H9 (cell line): ENCODE results near the gene ASIC4. TPM values are rescaled to one million over a fixed set of nuclear protein-coding genes. Genes with fewer than 3 reads are reported as not detected.

Experiments
- DNase-seq: peaks from one replicate; pipeline ENCODE4 v3.0.0-alpha.2; 2017
- H2AFZ ChIP-seq: one replicate; pipeline ENCODE4 v1.6.1; 2013; ENCODE audit warnings: mild to moderate bottlenecking, low read length, control low read depth, moderate library complexity
- H2AK5ac ChIP-seq: 2 replicates; pipeline ENCODE4 v1.6.1; 2013; ENCODE audit warnings: low read length, control low read depth, mixed read lengths; ENCODE audit not compliant: insufficient read length
- H2BK120ac ChIP-seq: one replicate; pipeline ENCODE4 v1.6.1; 2013; ENCODE audit warnings: low read depth, mild to moderate bottlenecking, low read length, control low read depth, inconsistent platforms; ENCODE audit not compliant: poor library complexity, severe bottlenecking
- H2BK12ac ChIP-seq: 2 replicates; pipeline ENCODE4 v1.6.1; 2013; ENCODE audit warnings: low read length, control low read depth, mixed read lengths, low read depth; ENCODE audit not compliant: insufficient read length
- H2BK15ac ChIP-seq: 2 replicates; pipeline ENCODE4 v1.6.1; 2013; ENCODE audit warnings: low read depth, low read length, control low read depth
- H2BK20ac ChIP-seq: one replicate; pipeline ENCODE4 v1.6.1; 2013; ENCODE audit warnings: low read depth, mild to moderate bottlenecking, low read length, control low read depth, inconsistent platforms; ENCODE audit not compliant: poor library complexity, severe bottlenecking
- H2BK5ac ChIP-seq: 2 replicates; pipeline ENCODE4 v1.6.1; 2013; ENCODE audit warnings: low read length, control low read depth, mixed read lengths; ENCODE audit not compliant: insufficient read length
- H3K14ac ChIP-seq: 2 replicates; pipeline ENCODE4 v1.6.1; 2013; ENCODE audit warnings: low read length, control low read depth; ENCODE audit not compliant: insufficient read depth
- H3K18ac ChIP-seq: 2 replicates; pipeline ENCODE4 v1.6.1; 2013; ENCODE audit warnings: low read depth, mild to moderate bottlenecking, mixed read lengths, low read length, control low read depth; ENCODE audit not compliant: insufficient read length
- H3K23ac ChIP-seq: 2 replicates; pipeline ENCODE4 v1.6.1; 2013; ENCODE audit warnings: low read length, control low read depth, mixed read lengths, low read depth; ENCODE audit not compliant: insufficient read length
- H3K23me2 ChIP-seq: 2 replicates; pipeline ENCODE4 v1.6.1; 2013; ENCODE audit warnings: low read depth, mild to moderate bottlenecking, mixed read lengths, low read length, control low read depth; ENCODE audit not compliant: insufficient read length, poor library complexity, severe bottlenecking
- H3K27ac ChIP-seq: 2 replicates; pipeline ENCODE4 v1.5.1; 2013; ENCODE audit warnings: low read length, control low read depth, mixed read lengths, low read depth; ENCODE audit not compliant: insufficient read length
- H3K27me3 ChIP-seq: 2 replicates; pipeline ENCODE4 v1.6.1; 2013; ENCODE audit warnings: low read length, control low read depth, inconsistent platforms; ENCODE audit not compliant: insufficient read depth
- H3K4ac ChIP-seq: 2 replicates; pipeline ENCODE4 v1.6.1; 2013; ENCODE audit warnings: low read depth, mild to moderate bottlenecking, control low read depth, inconsistent platforms, low read length, moderate library complexity
- H3K4me1 ChIP-seq: 2 replicates; pipeline ENCODE4 v1.6.1; 2013; ENCODE audit warnings: low read length, control low read depth, inconsistent platforms; ENCODE audit not compliant: insufficient read depth
- H3K4me2 ChIP-seq: 2 replicates; pipeline ENCODE4 v1.6.1; 2013; ENCODE audit warnings: low read length, control low read depth, mixed read lengths; ENCODE audit not compliant: insufficient read length, insufficient read depth
- H3K56ac ChIP-seq: 2 replicates; pipeline ENCODE4 v1.6.1; 2013; ENCODE audit warnings: low read depth, mild to moderate bottlenecking, mixed read lengths, low read length, control low read depth; ENCODE audit not compliant: insufficient read length
- H3K79me1 ChIP-seq: 2 replicates; pipeline ENCODE4 v1.6.1; 2013; ENCODE audit warnings: low read depth, mild to moderate bottlenecking, moderate library complexity, low read length, control low read depth, inconsistent platforms; ENCODE audit not compliant: insufficient read depth, poor library complexity, severe bottlenecking
- H3K79me2 ChIP-seq: 2 replicates; pipeline ENCODE4 v1.6.1; 2013; ENCODE audit warnings: low read length, control low read depth, inconsistent platforms; ENCODE audit not compliant: insufficient read depth
- H3K9ac ChIP-seq: 2 replicates; pipeline ENCODE4 v1.6.1; 2013; ENCODE audit warnings: low read length, control low read depth, mixed read lengths; ENCODE audit not compliant: insufficient read length; ENCODE audit errors: extremely low read depth
- H3K9me3 ChIP-seq: one replicate; pipeline ENCODE4 v1.6.1; 2013; ENCODE audit warnings: low read depth, low read length, inconsistent platforms; ENCODE audit not compliant: control insufficient read depth
- H3T11ph ChIP-seq: one replicate; pipeline ENCODE4 v1.6.1; 2013; ENCODE audit warnings: mild to moderate bottlenecking, low read length, control low read depth, inconsistent platforms
- H4K20me1 ChIP-seq: one replicate; pipeline ENCODE4 v1.6.1; 2013; ENCODE audit not compliant: control insufficient read depth, insufficient read length, insufficient read depth
- H4K5ac ChIP-seq: 2 replicates; pipeline ENCODE4 v1.6.1; 2013; ENCODE audit warnings: low read depth, mild to moderate bottlenecking, mixed read lengths, low read length, control low read depth; ENCODE audit not compliant: insufficient read length
- H4K8ac ChIP-seq: replicated peaks from 2 replicates; pipeline ENCODE4 v1.6.1; 2013; ENCODE audit warnings: low read length, control low read depth, mixed read lengths, low read depth; ENCODE audit not compliant: insufficient read length
- H4K91ac ChIP-seq: 2 replicates; pipeline ENCODE4 v1.6.1; 2013; ENCODE audit warnings: low read depth, mild to moderate bottlenecking, moderate library complexity, mixed read lengths, low read length, control low read depth; ENCODE audit not compliant: insufficient read length
- H3K27ac Mint-ChIP-seq, 3 experiments: 2 replicates in 2 of 3; 3 replicates in 1 of 3; pipeline ENCODE4 v1.8.0; 2020 to 2021; ENCODE audit warnings: mixed read lengths in 3 of 3, mild to moderate bottlenecking in 1 of 3, moderate library complexity in 1 of 3
- H3K27me3 Mint-ChIP-seq: 2 replicates; pipeline ENCODE4 v1.8.0; 2021; ENCODE audit warnings: low read depth, mild to moderate bottlenecking, moderate library complexity, mixed read lengths
- H3K36me3 Mint-ChIP-seq, 3 experiments: 2 replicates in 2 of 3; 3 replicates in 1 of 3; pipeline ENCODE4 v1.8.0; 2020 to 2021; ENCODE audit warnings: low read depth in 3 of 3, mixed read lengths in 3 of 3; ENCODE audit not compliant: insufficient read depth in 1 of 3
- H3K4me1 Mint-ChIP-seq, 2 experiments: 2 replicates each; pipeline ENCODE4 v1.8.0; 2020; ENCODE audit warnings: mixed read lengths in 2 of 2
- H3K4me3 Mint-ChIP-seq, 2 experiments: 2 replicates in 1 of 2; 3 replicates in 1 of 2; pipeline ENCODE4 v1.8.0; 2020 to 2021; ENCODE audit warnings: mild to moderate bottlenecking in 2 of 2, mixed read lengths in 2 of 2, moderate library complexity in 1 of 2
- H3K9me3 Mint-ChIP-seq, 2 experiments: 2 replicates in 1 of 2; 3 replicates in 1 of 2; pipeline ENCODE4 v1.8.0; 2020; ENCODE audit warnings: mild to moderate bottlenecking in 2 of 2, mixed read lengths in 2 of 2, moderate library complexity in 1 of 2
- CTCF ChIP-seq: fragments of 200-600 bp; sonication (generic); conservative IDR thresholded peaks from 3 replicates; pipeline ENCODE4 v1.8.0; 2021; ENCODE audit warnings: antibody characterized with exemption, mild to moderate bottlenecking
- WGBS: extraction: QIAGEN DNeasy Blood & Tissue Kit; methylation state at CpG from one replicate; pipeline ENCODE4 v1.1.7; 2013; ENCODE audit warnings: missing lambda C conversion rate, low lambda C conversion rate, mixed read lengths; ENCODE audit not compliant: insufficient read length; ENCODE audit errors: extremely low coverage; 5-methylcytosine and 5-hydroxymethylcytosine counted together
- total RNA-seq: library from RNA; stranded (reverse); gene quantifications from 2 replicates; pipeline ENCODE4 v1.2.1, GENCODE V29; 2021

ASIC4 gene
- total RNA-seq, 1 experiment from 2014 or later: 0.37 TPM

GRCh38 chr2:219537657-219538488 is 23.6 kb downstream of the ASIC4 start:
- peak; percentile 73 for DNase-seq

More at GRCh38 chr2:219537657-219538488, 23.6 kb downstream of the ASIC4 start:
- WGBS: no CpG with 5 or more reads among the region's 15 CpGs
- no peaks in the 10 kb centered on the region for H3K79me1 ChIP-seq
- H3K18ac ChIP-seq: no peak overlapping the region
- H3K56ac ChIP-seq: no peak overlapping the region
- no peak overlapping the region for H3K4ac ChIP-seq
- H3K9me3 Mint-ChIP-seq: peaks cover 0 to 1% of the 10 kb centered on the region in 2 experiments; a peak in 3 of 5 replicates
- no peak overlapping the region for H3K23ac ChIP-seq
- no peak overlapping the region for H3K9ac ChIP-seq
- no peak overlapping the region for H3K4me2 ChIP-seq
- H3T11ph ChIP-seq: no peak overlapping the region
- H3K27ac ChIP-seq: no peak overlapping the region
- H2BK120ac ChIP-seq: no peak overlapping the region
- H3K4me1 Mint-ChIP-seq: peaks cover 34 to 39% of the 10 kb centered on the region in 2 experiments
- TF ChIP-seq CTCF: peak; percentile 31; the same call in 2 of the 3 replicates
- no peak overlapping the region for H2AFZ ChIP-seq
- no peak overlapping the region for H2BK12ac ChIP-seq
- peaks cover 14 to 28% (median 21%) of the 10 kb centered on the region in 3 experiments for H3K36me3 Mint-ChIP-seq
- H3K27ac Mint-ChIP-seq: peak overlapping the region in 1 of 3 experiments; percentile 82; a peak in 2 of 7 replicates
- no peak overlapping the region for H2BK5ac ChIP-seq
- H4K20me1 ChIP-seq: no peaks in the 10 kb centered on the region
- no peaks in the 10 kb centered on the region for H3K9me3 ChIP-seq
- no peak overlapping the region; the same call in 1 of the 2 replicates for H3K14ac ChIP-seq
- peaks cover 8% of the 10 kb centered on the region; the same call in 1 of the 2 replicates for H3K4me1 ChIP-seq
- H2AK5ac ChIP-seq: no peak overlapping the region
- H3K27me3 Mint-ChIP-seq: peaks cover 8% of the 10 kb centered on the region
- peaks cover 6% of the 10 kb centered on the region for H3K23me2 ChIP-seq
- no peak overlapping the region for H4K8ac ChIP-seq
- no peak overlapping the region for H2BK15ac ChIP-seq
- no peak overlapping the region for H4K91ac ChIP-seq
- no peaks in the 10 kb centered on the region for H3K79me2 ChIP-seq
- no peak overlapping the region for H2BK20ac ChIP-seq
- no peak overlapping the region for H4K5ac ChIP-seq
- H3K4me3 Mint-ChIP-seq: no peak overlapping the region
- H3K27me3 ChIP-seq: no peaks in the 10 kb centered on the region
